Glutamatergic neuron (in vitro differentiated cells): Measurements from ENCODE around the gene EEF2K. TPM values are rescaled to one million over a fixed set of nuclear protein-coding genes. Genes with fewer than 3 reads are reported as not detected.
"Not testable (repeated sequence)": the region's sequence is repeated elsewhere in the genome, so short reads cannot be mapped to it uniquely, and the experiment has no call there.

Experiments used
- DNase-seq: peaks from one replicate; pipeline ENCODE4 v3.0.0; 2022
- H3K27ac Mint-ChIP-seq: one replicate; pipeline ENCODE4 v1.8.0; 2020; ENCODE audit warnings: mild to moderate bottlenecking, mixed read lengths, inconsistent platforms; ENCODE audit not compliant: unreplicated experiment
- H3K27me3 Mint-ChIP-seq: one replicate; pipeline ENCODE4 v1.8.0; 2020; ENCODE audit warnings: mild to moderate bottlenecking, moderate library complexity, mixed read lengths, inconsistent platforms; ENCODE audit not compliant: unreplicated experiment
- H3K36me3 Mint-ChIP-seq: one replicate; pipeline ENCODE4 v1.8.0; 2020; ENCODE audit warnings: mild to moderate bottlenecking, mixed read lengths, inconsistent platforms; ENCODE audit not compliant: unreplicated experiment
- H3K4me1 Mint-ChIP-seq: one replicate; pipeline ENCODE4 v1.8.0; 2020; ENCODE audit warnings: mild to moderate bottlenecking, low read depth, mixed read lengths, inconsistent platforms; ENCODE audit not compliant: unreplicated experiment
- H3K4me3 Mint-ChIP-seq: one replicate; pipeline ENCODE4 v1.8.0; 2020; ENCODE audit warnings: mild to moderate bottlenecking, mixed read lengths, inconsistent platforms; ENCODE audit not compliant: unreplicated experiment
- H3K9me3 Mint-ChIP-seq: one replicate; pipeline ENCODE4 v1.8.0; 2020; ENCODE audit warnings: mild to moderate bottlenecking, moderate library complexity, mixed read lengths, inconsistent platforms; ENCODE audit not compliant: unreplicated experiment
- total RNA-seq: library from RNA; stranded (reverse); fragmentation: NEBNext Ultra II Directional; extraction: Animal tissue kit (Norgen Biotek cat#: 25700); gene quantifications from one replicate; pipeline ENCODE4 v1.2.1, GENCODE V29; 2021; ENCODE audit not compliant: unreplicated experiment
- TF ChIP-seq, protein P1 (sequence below): fragments of 200-600 bp; sonication (generic); IDR thresholded peaks from one replicate; pipeline ENCODE4 v1.5.0; 2021; ENCODE audit not compliant: partially characterized antibody, unreplicated experiment

EEF2K gene
- total RNA-seq, 1 donor from 2014 or later: 40.2 TPM

- Mint-ChIP-seq H3K4me3 (peak overlapping the region; percentile 87), H3K9me3 (peaks cover 19% of the 10 kb centered on the region), H3K4me1 (no peaks in the 10 kb centered on the region), H3K27ac (peak overlapping the region; percentile 97), H3K27me3 (peaks cover 15% of the 10 kb centered on the region), H3K36me3 (peaks cover 5% of the 10 kb centered on the region)
- DNase-seq: peak; percentile 87
- TF ChIP-seq, protein P1, sequence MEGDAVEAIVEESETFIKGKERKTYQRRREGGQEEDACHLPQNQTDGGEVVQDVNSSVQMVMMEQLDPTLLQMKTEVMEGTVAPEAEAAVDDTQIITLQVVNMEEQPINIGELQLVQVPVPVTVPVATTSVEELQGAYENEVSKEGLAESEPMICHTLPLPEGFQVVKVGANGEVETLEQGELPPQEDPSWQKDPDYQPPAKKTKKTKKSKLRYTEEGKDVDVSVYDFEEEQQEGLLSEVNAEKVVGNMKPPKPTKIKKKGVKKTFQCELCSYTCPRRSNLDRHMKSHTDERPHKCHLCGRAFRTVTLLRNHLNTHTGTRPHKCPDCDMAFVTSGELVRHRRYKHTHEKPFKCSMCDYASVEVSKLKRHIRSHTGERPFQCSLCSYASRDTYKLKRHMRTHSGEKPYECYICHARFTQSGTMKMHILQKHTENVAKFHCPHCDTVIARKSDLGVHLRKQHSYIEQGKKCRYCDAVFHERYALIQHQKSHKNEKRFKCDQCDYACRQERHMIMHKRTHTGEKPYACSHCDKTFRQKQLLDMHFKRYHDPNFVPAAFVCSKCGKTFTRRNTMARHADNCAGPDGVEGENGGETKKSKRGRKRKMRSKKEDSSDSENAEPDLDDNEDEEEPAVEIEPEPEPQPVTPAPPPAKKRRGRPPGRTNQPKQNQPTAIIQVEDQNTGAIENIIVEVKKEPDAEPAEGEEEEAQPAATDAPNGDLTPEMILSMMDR: peak; percentile 77
Observed at GRCh38 chr16:22195695-22196558, 10.2 kb upstream of the EEF2K start.

- H3K4me3 Mint-ChIP-seq: peak overlapping the region; percentile 73
- DNase-seq, H3K4me1 Mint-ChIP-seq, H3K36me3 Mint-ChIP-seq, H3K27ac Mint-ChIP-seq: not testable (repeated sequence)
- peaks cover 19% of the 10 kb centered on the region for H3K9me3 Mint-ChIP-seq
- peaks cover 15% of the 10 kb centered on the region for H3K27me3 Mint-ChIP-seq
Observed at GRCh38 chr16:22196559-22197168, 9.4 kb upstream of the EEF2K start.

- Mint-ChIP-seq H3K27me3 (peaks cover 15% of the 10 kb centered on the region), H3K27ac (no peak overlapping the region), H3K4me3 (no peak overlapping the region)
Observed at GRCh38 chr16:22198547-22199293, 7.4 kb upstream of the EEF2K start.

DNA sequence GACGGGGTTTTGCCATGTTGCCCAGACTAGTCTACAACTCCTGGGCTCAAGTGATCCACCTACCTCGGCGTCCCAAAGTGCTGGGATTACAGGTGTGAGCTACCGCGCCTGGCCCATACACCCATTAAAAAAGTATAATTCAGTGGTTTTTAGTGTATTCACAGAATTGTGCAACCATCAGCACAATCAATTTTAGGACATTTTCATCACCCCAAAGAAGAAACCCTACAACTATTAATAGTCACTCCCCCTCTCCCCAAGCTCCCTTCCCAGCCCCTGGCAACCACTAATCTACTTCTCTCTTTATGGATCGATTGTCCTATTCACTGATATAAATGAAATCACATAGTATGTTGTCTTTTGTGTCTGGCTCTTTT lies 3.8 kb upstream of the EEF2K start:
- TF ChIP-seq, protein P1: no peak
- Mint-ChIP-seq H3K9me3 (peaks cover 7% of the 10 kb centered on the region), H3K27me3 (peaks cover 3% of the 10 kb centered on the region), H3K4me1 (peaks cover 2% of the 10 kb centered on the region), H3K4me3 (no peak overlapping the region), H3K27ac (no peak overlapping the region), H3K36me3 (no peaks in the 10 kb centered on the region)
- no peak for DNase-seq

More at GRCh38 chr16:22198547-22199293, 7.4 kb upstream of the EEF2K start:
- Mint-ChIP-seq H3K9me3 (peaks cover 17% of the 10 kb centered on the region), H3K4me1 (no peaks in the 10 kb centered on the region), H3K36me3 (peaks cover 5% of the 10 kb centered on the region)
- TF ChIP-seq, protein P1: no peak
- DNase-seq: no peak

DNA sequence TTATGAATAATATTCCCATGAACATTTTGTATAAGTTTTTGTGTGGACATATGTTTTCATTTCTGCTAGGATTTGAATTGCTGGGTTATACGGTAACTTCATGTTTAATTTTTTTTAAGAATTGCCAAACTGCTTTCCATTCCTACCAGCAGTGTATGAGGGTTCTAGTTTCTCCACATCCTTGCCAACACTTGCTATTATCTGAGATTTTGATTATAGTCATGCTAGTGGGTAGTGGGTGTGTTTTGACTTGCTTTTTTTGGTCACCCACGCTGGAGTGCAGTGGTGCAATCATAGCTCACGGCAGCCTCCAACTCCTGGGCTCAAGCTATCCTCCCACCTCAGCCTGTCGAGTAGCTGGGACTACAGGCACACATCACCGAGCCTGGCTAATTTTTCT lies 3.0 kb upstream of the EEF2K start:
- TF ChIP-seq, protein P1: no peak
- peaks cover 9% of the 10 kb centered on the region for H3K9me3 Mint-ChIP-seq
- H3K27ac Mint-ChIP-seq: no peak overlapping the region
- H3K4me1 Mint-ChIP-seq: peaks cover 8% of the 10 kb centered on the region
- no peak for DNase-seq
- H3K27me3 Mint-ChIP-seq: peaks cover 10% of the 10 kb centered on the region
- no peak overlapping the region for H3K4me3 Mint-ChIP-seq
- H3K36me3 Mint-ChIP-seq: no peaks in the 10 kb centered on the region
